Measurements from ENCODE around the gene TUBB1.

TUBB1 gene

GRCh38 chr20:58993332-58994248 lies 25.6 kb upstream of the TUBB1 start:
- TF ChIP-seq CTCF (conservative IDR thresholded peaks at IDR 0.05; ENCODE audit: low read depth), result no peak
- ChIA-PET CTCF (interaction anchor here (0.5 to 0.8 kb wide), 5 partner anchors 14 to 409 kb away, joined by 3 to 4 read pairs (median 3); no protein-coding TSS in a partner anchor), POLR2A (ENCODE audit: low non-redundant PET) (no interaction called here)
- no peak for DNase-seq (ENCODE audit: low spot score)
- H3K27ac ChIP-seq, result peak overlapping the region; percentile 45

- POLR2A ChIA-PET (ENCODE audit: low non-redundant PET), result interaction anchor here (0.7 kb wide), 1 partner anchor 181 kb away, joined by 9 read pairs; no protein-coding TSS in a partner anchor
- H3K27ac ChIP-seq, result peak overlapping the region; percentile 52
- TF ChIP-seq CTCF (conservative IDR thresholded peaks at IDR 0.05; ENCODE audit: low read depth), result no peak
- CTCF ChIA-PET, result interaction anchor here (0.5 to 0.7 kb wide), 5 partner anchors 52 to 330 kb away, joined by 3 to 4 read pairs (median 3); no protein-coding TSS in a partner anchor
- no peak for DNase-seq (ENCODE audit: low spot score)
Observed at GRCh38 chr20:58994390-58995159, 24.7 kb upstream of the TUBB1 start.

- POLR2A ChIA-PET (ENCODE audit: low non-redundant PET), result interaction anchor here (1.3 kb wide), 1 partner anchor 106 kb away, joined by 4 read pairs; no protein-coding TSS in a partner anchor
- peak; percentile 60 for DNase-seq (ENCODE audit: low spot score)
Observed at GRCh38 chr20:58995461-58996225, 23.6 kb upstream of the TUBB1 start.

GRCh38 chr20:58996226-58996611 lies 23.0 kb upstream of the TUBB1 start:
- ChIA-PET POLR2A (ENCODE audit: low non-redundant PET) (interaction anchor here (1.3 kb wide), 1 partner anchor 107 kb away, joined by 4 read pairs; no protein-coding TSS in a partner anchor), CTCF (interaction anchor here (0.5 to 0.6 kb wide), 2 partner anchors 10 to 337 kb away, joined by 3 read pairs; no protein-coding TSS in a partner anchor)
- no peak for TF ChIP-seq CTCF (conservative IDR thresholded peaks at IDR 0.05; ENCODE audit: low read depth)
- H3K27ac ChIP-seq, result peak overlapping the region; percentile 52; the same call in 1 of the 2 replicates
- no peak for DNase-seq (ENCODE audit: low spot score)

More at GRCh38 chr20:58995461-58996225, 23.6 kb upstream of the TUBB1 start:
- H3K27ac ChIP-seq, result peak overlapping the region; percentile 52
- no peak for TF ChIP-seq CTCF (conservative IDR thresholded peaks at IDR 0.05; ENCODE audit: low read depth)
- CTCF ChIA-PET, result no interaction called here

GRCh38 chr20:58997141-58997770 lies 22.0 kb upstream of the TUBB1 start:
- CTCF ChIA-PET, result interaction anchor here (0.6 to 0.7 kb wide), 2 partner anchors 18 to 787 kb away, joined by 3 to 4 read pairs; no protein-coding TSS in a partner anchor
- DNase-seq (ENCODE audit: low spot score), result no peak
- POLR2A ChIA-PET (ENCODE audit: low non-redundant PET), result no interaction called here

More at GRCh38 chr20:58997141-58997770, 22.0 kb upstream of the TUBB1 start:
- TF ChIP-seq CTCF (conservative IDR thresholded peaks at IDR 0.05; ENCODE audit: low read depth), result no peak
- peak overlapping the region; percentile 52; the same call in 1 of the 2 replicates for H3K27ac ChIP-seq

Measured in RWPE1 (cell line).